Karpas-422 (cell line): ENCODE measurements around the gene PTPRG. TPM values are rescaled to one million over a fixed set of nuclear protein-coding genes. Genes with fewer than 3 reads are reported as not detected.

ENCODE experiments used
- DNase-seq: peaks from one replicate; pipeline ENCODE4 v3.0.0-alpha.2; 2015
- H2AFZ ChIP-seq: fragments of 200-600 bp; sonication (generic); 2 replicates; pipeline ENCODE4 v1.6.1; 2014; ENCODE audit warnings: antibody characterized with exemption, low read length, mixed read lengths
- H3K27ac ChIP-seq: fragments of 200-600 bp; sonication (generic); 2 replicates; pipeline ENCODE4 v1.5.1; 2014; ENCODE audit warnings: mild to moderate bottlenecking, low read length, moderate library complexity
- H3K27me3 ChIP-seq: fragments of 200-600 bp; sonication (generic); 2 replicates; pipeline ENCODE4 v1.6.1; 2014; ENCODE audit warnings: low read length, mixed read lengths
- H3K36me3 ChIP-seq: fragments of 200-600 bp; sonication (generic); 2 replicates; pipeline ENCODE4 v1.6.1; 2014; ENCODE audit warnings: low read length, mixed read lengths; ENCODE audit not compliant: insufficient read depth
- H3K4me1 ChIP-seq: fragments of 200-600 bp; sonication (generic); 2 replicates; pipeline ENCODE4 v1.6.1; 2014; ENCODE audit warnings: mild to moderate bottlenecking, low read length, mixed read lengths
- H3K4me2 ChIP-seq: fragments of 200-600 bp; sonication (generic); 2 replicates; pipeline ENCODE4 v1.6.1; 2014; ENCODE audit warnings: low read length, low read depth, mild to moderate bottlenecking; ENCODE audit not compliant: poor library complexity, severe bottlenecking
- H3K4me3 ChIP-seq: fragments of 200-600 bp; sonication (generic); 2 replicates; pipeline ENCODE4 v1.5.1; 2014; ENCODE audit warnings: mild to moderate bottlenecking, antibody characterized with exemption, low read length, mixed read lengths
- H3K79me2 ChIP-seq: fragments of 200-600 bp; sonication (generic); 2 replicates; pipeline ENCODE4 v1.6.1; 2014; ENCODE audit warnings: mild to moderate bottlenecking, low read length, mixed read lengths
- H3K9ac ChIP-seq: fragments of 200-600 bp; sonication (generic); 2 replicates; pipeline ENCODE4 v1.6.0; 2014; ENCODE audit warnings: low read length
- H3K9me2 ChIP-seq: fragments of 200-600 bp; sonication (generic), shearing (Covaris generic); replicated peaks from 2 replicates; pipeline ENCODE4 v1.6.0; 2014; ENCODE audit warnings: mild to moderate bottlenecking, low read length, moderate library complexity; ENCODE audit not compliant: insufficient read depth
- H3K9me3 ChIP-seq: fragments of 300-700, 200-600 bp; sonication (generic); 2 replicates; pipeline ENCODE4 v1.6.1; 2014; ENCODE audit warnings: low read length, mixed read lengths
- H4K20me1 ChIP-seq: fragments of 200-600 bp; sonication (generic); 2 replicates; pipeline ENCODE4 v1.6.1; 2014; ENCODE audit warnings: mild to moderate bottlenecking, antibody characterized with exemption, low read length, low read depth; ENCODE audit not compliant: insufficient read depth
- total RNA-seq: library from RNA; depleted of rRNA; stranded (reverse); fragments of >200 nt; shearing (Covaris generic); gene quantifications from 2 replicates; pipeline ENCODE4 v1.2.3, GENCODE V29; 2014; ENCODE audit warnings: low replicate concordance

Gene PTPRG
- total RNA-seq, 1 experiment from 2014 or later, result not detected

GRCh38 chr3:62159709-62160092 lies 598.3 kb downstream of the PTPRG start:
- Histone ChIP-seq H3K36me3 (no peaks in the 10 kb centered on the region), H3K4me2 (no peak overlapping the region), H3K9me3 (no peaks in the 10 kb centered on the region), H3K4me1 (no peaks in the 10 kb centered on the region), H3K27me3 (no peaks in the 10 kb centered on the region), H3K27ac (no peak overlapping the region), H4K20me1 (no peaks in the 10 kb centered on the region), H3K4me3 (no peak overlapping the region), H3K9me2 (no peaks in the 10 kb centered on the region; the same call in 1 of the 2 replicates), H3K9ac (no peak overlapping the region), H2AFZ (no peak overlapping the region), H3K79me2 (no peaks in the 10 kb centered on the region)
- DNase-seq, result no peak

- Histone ChIP-seq H3K27ac (no peak overlapping the region), H3K4me1 (no peaks in the 10 kb centered on the region), H3K27me3 (no peaks in the 10 kb centered on the region)
Measured at GRCh38 chr3:62161371-62161770, 600.0 kb downstream of the PTPRG start.

GRCh38 chr3:62164196-62164595 lies 602.8 kb downstream of the PTPRG start:
- Histone ChIP-seq H2AFZ (no peak overlapping the region), H4K20me1 (no peaks in the 10 kb centered on the region), H3K27ac (no peak overlapping the region), H3K4me2 (no peak overlapping the region), H3K4me1 (no peaks in the 10 kb centered on the region), H3K27me3 (no peaks in the 10 kb centered on the region), H3K79me2 (no peaks in the 10 kb centered on the region), H3K9me3 (no peaks in the 10 kb centered on the region), H3K9me2 (no peaks in the 10 kb centered on the region), H3K36me3 (no peaks in the 10 kb centered on the region), H3K4me3 (no peak overlapping the region), H3K9ac (no peak overlapping the region)
- no peak for DNase-seq

More at GRCh38 chr3:62161371-62161770, 600.0 kb downstream of the PTPRG start:
- no peaks in the 10 kb centered on the region for H4K20me1 ChIP-seq
- no peaks in the 10 kb centered on the region for H3K9me3 ChIP-seq
- no peak overlapping the region for H3K9ac ChIP-seq
- no peak overlapping the region for H2AFZ ChIP-seq
- H3K79me2 ChIP-seq, result no peaks in the 10 kb centered on the region
- H3K4me2 ChIP-seq, result no peak overlapping the region
- no peak overlapping the region for H3K4me3 ChIP-seq
- DNase-seq, result no peak
- H3K36me3 ChIP-seq, result no peaks in the 10 kb centered on the region
- no peaks in the 10 kb centered on the region; the same call in 1 of the 2 replicates for H3K9me2 ChIP-seq

GRCh38 chr3:62164746-62165145 lies 603.4 kb downstream of the PTPRG start:
- H3K4me1 ChIP-seq, result no peaks in the 10 kb centered on the region
- no peak overlapping the region for H3K9ac ChIP-seq
- no peak for DNase-seq
- H3K36me3 ChIP-seq, result no peaks in the 10 kb centered on the region
- H3K79me2 ChIP-seq, result no peaks in the 10 kb centered on the region
- H3K9me3 ChIP-seq, result no peaks in the 10 kb centered on the region
- H3K27ac ChIP-seq, result no peak overlapping the region
- H2AFZ ChIP-seq, result no peak overlapping the region
- H3K4me3 ChIP-seq, result no peak overlapping the region
- H3K4me2 ChIP-seq, result no peak overlapping the region
- H3K27me3 ChIP-seq, result no peaks in the 10 kb centered on the region
- H4K20me1 ChIP-seq, result no peaks in the 10 kb centered on the region
- H3K9me2 ChIP-seq, result no peaks in the 10 kb centered on the region

- no peak overlapping the region for H3K4me2 ChIP-seq
- no peak for DNase-seq
- no peak overlapping the region for H3K27ac ChIP-seq
- no peaks in the 10 kb centered on the region for H3K79me2 ChIP-seq
- no peak overlapping the region for H3K4me3 ChIP-seq
- no peaks in the 10 kb centered on the region for H3K27me3 ChIP-seq
- peaks cover 7% of the 10 kb centered on the region; the same call in 1 of the 2 replicates for H3K9me3 ChIP-seq
- H3K9ac ChIP-seq, result no peak overlapping the region
- no peaks in the 10 kb centered on the region for H3K4me1 ChIP-seq
- H2AFZ ChIP-seq, result no peak overlapping the region
- H3K36me3 ChIP-seq, result no peaks in the 10 kb centered on the region
- H3K9me2 ChIP-seq, result no peaks in the 10 kb centered on the region
- no peaks in the 10 kb centered on the region for H4K20me1 ChIP-seq
Measured at GRCh38 chr3:62167566-62168262, 606.3 kb downstream of the PTPRG start.

- H3K27ac ChIP-seq, result no peak overlapping the region
Measured at GRCh38 chr3:62168356-62168755, 607.0 kb downstream of the PTPRG start.

GRCh38 chr3:62169906-62170660 lies 608.7 kb downstream of the PTPRG start:
- no peak overlapping the region for H3K27ac ChIP-seq
- H3K79me2 ChIP-seq, result no peaks in the 10 kb centered on the region
- peaks cover 7% of the 10 kb centered on the region; the same call in 1 of the 2 replicates for H3K9me3 ChIP-seq
- H3K36me3 ChIP-seq, result no peaks in the 10 kb centered on the region
- no peak overlapping the region for H3K9ac ChIP-seq
- no peak overlapping the region for H2AFZ ChIP-seq
- no peak overlapping the region for H3K4me2 ChIP-seq
- no peaks in the 10 kb centered on the region for H3K27me3 ChIP-seq
- H4K20me1 ChIP-seq, result no peaks in the 10 kb centered on the region
- no peak overlapping the region for H3K4me3 ChIP-seq
- no peaks in the 10 kb centered on the region for H3K4me1 ChIP-seq
- H3K9me2 ChIP-seq, result no peaks in the 10 kb centered on the region
- no peak for DNase-seq

More at GRCh38 chr3:62168356-62168755, 607.0 kb downstream of the PTPRG start:
- Histone ChIP-seq H3K9me2 (no peaks in the 10 kb centered on the region), H3K4me1 (no peaks in the 10 kb centered on the region), H3K9me3 (peaks cover 7% of the 10 kb centered on the region; the same call in 1 of the 2 replicates), H3K36me3 (no peaks in the 10 kb centered on the region), H3K9ac (no peak overlapping the region), H2AFZ (no peak overlapping the region), H3K27me3 (no peaks in the 10 kb centered on the region), H3K4me2 (no peak overlapping the region), H3K4me3 (no peak overlapping the region), H3K79me2 (no peaks in the 10 kb centered on the region), H4K20me1 (no peaks in the 10 kb centered on the region)
- DNase-seq, result no peak

GRCh38 chr3:62171789-62172188 lies 610.4 kb downstream of the PTPRG start:
- no peak for DNase-seq
- peaks cover 7% of the 10 kb centered on the region; the same call in 1 of the 2 replicates for H3K9me3 ChIP-seq
- H3K4me3 ChIP-seq, result no peak overlapping the region
- no peak overlapping the region for H3K27ac ChIP-seq
- no peaks in the 10 kb centered on the region for H3K36me3 ChIP-seq
- no peak overlapping the region for H3K9ac ChIP-seq
- no peaks in the 10 kb centered on the region for H3K27me3 ChIP-seq
- H3K4me1 ChIP-seq, result no peaks in the 10 kb centered on the region
- H2AFZ ChIP-seq, result no peak overlapping the region
- no peaks in the 10 kb centered on the region for H3K79me2 ChIP-seq
- no peaks in the 10 kb centered on the region for H3K9me2 ChIP-seq
- H3K4me2 ChIP-seq, result no peak overlapping the region
- H4K20me1 ChIP-seq, result no peaks in the 10 kb centered on the region
